H1 (cell line): ENCODE data around the gene GDPGP1. TPM values are rescaled to one million over a fixed set of nuclear protein-coding genes. Genes with fewer than 3 reads are reported as not detected.
A peak's percentile ranks its signal among the peaks of the same experiment; 100 is the strongest.

Experiments
- ATF3 ChIP-seq: IDR thresholded peaks from 2 replicates; pipeline ENCODE4 v1.6.1; 2011; ENCODE audit warnings: low read depth, mild to moderate bottlenecking, low read length; ENCODE audit not compliant: insufficient read depth
- BACH1 ChIP-seq: IDR thresholded peaks from 2 replicates; pipeline ENCODE4 v1.6.1; 2012; ENCODE audit warnings: low read length, improper control_type of control experiment
- CREB1 ChIP-seq: IDR thresholded peaks from 2 replicates; pipeline ENCODE4 v1.6.1; 2012; ENCODE audit warnings: inconsistent platforms
- E2F6 ChIP-seq: IDR thresholded peaks from 2 replicates; pipeline ENCODE4 v1.6.1; 2012; ENCODE audit warnings: inconsistent platforms
- EGR1 ChIP-seq: IDR thresholded peaks from 2 replicates; pipeline ENCODE4 v1.6.1; 2011; ENCODE audit warnings: low read depth, low read length, borderline replicate concordance
- FOSL1 ChIP-seq: IDR thresholded peaks from 2 replicates; pipeline ENCODE4 v1.6.1; 2011; ENCODE audit warnings: mild to moderate bottlenecking, low read depth, low read length, moderate library complexity; ENCODE audit not compliant: insufficient read depth
- GABPA ChIP-seq: IDR thresholded peaks from 2 replicates; pipeline ENCODE4 v1.6.1; 2011; ENCODE audit warnings: mild to moderate bottlenecking, low read length, moderate library complexity, borderline replicate concordance; ENCODE audit not compliant: insufficient read depth
- GTF2F1 ChIP-seq: IDR thresholded peaks from 2 replicates; pipeline ENCODE4 v1.6.1; 2012; ENCODE audit warnings: low read depth, low read length, improper control_type of control experiment, borderline replicate concordance
- JUND ChIP-seq: IDR thresholded peaks from 2 replicates; pipeline ENCODE4 v1.6.1; 2011; ENCODE audit warnings: mild to moderate bottlenecking, improper control_type of control experiment, low read length
- MAFK ChIP-seq: IDR thresholded peaks from 2 replicates; pipeline ENCODE4 v1.6.1; 2012; ENCODE audit warnings: low read depth, mild to moderate bottlenecking, improper control_type of control experiment, low read length
- NANOG ChIP-seq: IDR thresholded peaks from 2 replicates; pipeline ENCODE4 v1.6.1; 2011; ENCODE audit warnings: low read length, low read depth, mild to moderate bottlenecking, inconsistent platforms; ENCODE audit not compliant: insufficient read depth, poor library complexity, severe bottlenecking
- NRF1 ChIP-seq: IDR thresholded peaks from 2 replicates; pipeline ENCODE4 v1.6.1; 2011; ENCODE audit warnings: mild to moderate bottlenecking, low read depth, low read length, improper control_type of control experiment
- PHF8 ChIP-seq: fragments of 200-600 bp; sonication (generic); conservative IDR thresholded peaks from 2 replicates; pipeline ENCODE4 v1.7.1; 2012; ENCODE audit warnings: low read depth, mild to moderate bottlenecking, inconsistent platforms, low read length, moderate library complexity
- RFX5 ChIP-seq: IDR thresholded peaks from 2 replicates; pipeline ENCODE4 v1.6.1; 2011; ENCODE audit warnings: low read depth, low read length, improper control_type of control experiment, borderline replicate concordance
- RXRA ChIP-seq: IDR thresholded peaks from 2 replicates; pipeline ENCODE4 v1.6.1; 2011; ENCODE audit warnings: low read depth, mild to moderate bottlenecking, low read length, moderate library complexity; ENCODE audit not compliant: insufficient read depth
- SAP30 ChIP-seq: fragments of 300-600 bp; sonication (generic); IDR thresholded peaks from 2 replicates; pipeline ENCODE4 v1.7.1; 2012; ENCODE audit warnings: low read length, moderate library complexity, mild to moderate bottlenecking, inconsistent platforms; ENCODE audit not compliant: insufficient read depth, insufficient replicate concordance
- SIRT6 ChIP-seq: IDR thresholded peaks from one replicate; pipeline ENCODE4 v1.7.1; 2012; ENCODE audit warnings: low read length, inconsistent platforms
- SP1 ChIP-seq: IDR thresholded peaks from 2 replicates; pipeline ENCODE4 v1.6.1; 2011; ENCODE audit warnings: low read depth, low read length
- SP2 ChIP-seq: IDR thresholded peaks from 2 replicates; pipeline ENCODE4 v1.6.1; 2012; ENCODE audit warnings: mild to moderate bottlenecking, low read length, inconsistent platforms
- SP4 ChIP-seq: IDR thresholded peaks from 2 replicates; pipeline ENCODE4 v1.6.1; 2012; ENCODE audit warnings: low read length, inconsistent platforms
- TAF1 ChIP-seq: IDR thresholded peaks from 2 replicates; pipeline ENCODE4 v1.6.1; 2011; ENCODE audit warnings: mild to moderate bottlenecking, low read depth, low read length
- TBP ChIP-seq: IDR thresholded peaks from 2 replicates; pipeline ENCODE4 v1.6.1; 2011; ENCODE audit warnings: low read depth, low read length, improper control_type of control experiment
- TCF12 ChIP-seq: IDR thresholded peaks from 2 replicates; pipeline ENCODE4 v1.6.1; 2011; ENCODE audit warnings: low read depth, mild to moderate bottlenecking, low read length
- YY1 ChIP-seq: IDR thresholded peaks from 2 replicates; pipeline ENCODE4 v1.6.1; 2011; ENCODE audit warnings: low read depth, mild to moderate bottlenecking, low read length
- ZNF274 ChIP-seq: IDR thresholded peaks from 2 replicates; pipeline ENCODE4 v1.7.0; 2012; ENCODE audit warnings: low read length, borderline replicate concordance; ENCODE audit errors: extremely low read depth
- polyA plus RNA-seq, 7 experiments: library from polyadenylated mRNA; depleted of rRNA in 3 of 7; stranded (reverse) in 5 of 7; unstranded in 2 of 7; fragments of >200 nt in 5 of 7; fragments of 200-250 nt in 2 of 7; gene quantifications; 1 replicate in 5 of 7; 2 replicates in 1 of 7; 4 replicates in 1 of 7; pipeline versions ENCODE4 v1.2.1 to v1.2.3, GENCODE V29; 2011 to 2013; ENCODE audit warnings: missing spikeins in 2 of 7, mixed read lengths in 2 of 7
- total RNA-seq: library from RNA; stranded (reverse); fragmentation: NEBNext Ultra II Directional; extraction: Animal tissue kit (Norgen Biotek cat#: 25700); gene quantifications from 2 replicates; pipeline ENCODE4 v1.2.1, GENCODE V29; 2021

The GDPGP1 gene
- total and polyA plus RNA-seq, 2 of the 8 experiments (the other 6 are each of a cell fraction or from before 2014, with no cell fraction given) = 1.8 to 5.6 TPM

- TF ChIP-seq TAF1 (0 out of 2 replicates have a peak, but pooled peaks have one; percentile 8), RXRA (no peak), GABPA (no peak), RFX5 (no peak), GTF2F1 (no peak), SAP30 (no peak), JUND (no peak), NRF1 (no peak), ZNF274 (no peak), FOSL1 (no peak), TCF12 (no peak), PHF8 (peak; percentile 33; the same call in 1 of the 2 replicates), EGR1 (peak; percentile 34; the same call in 1 of the 2 replicates), MAFK (no peak), NANOG (no peak), SP1 (no peak), SP2 (no peak), E2F6 (peak; percentile 43; the same call in 1 of the 2 replicates), BACH1 (no peak), CREB1 (peak; percentile 78; the same call in 1 of the 2 replicates), SIRT6 (no peak), ATF3 (no peak), YY1 (no peak), TBP (no peak), SP4 (no peak)
These were observed 468 bp upstream of the GDPGP1 start, which contains the start of gene CIB1 (continued) for GRCh38 chr15:90233387-90234095.
